SU-DHL-6 (cell line): ENCODE data around the gene C19orf81.

Source experiments
- H2AFZ ChIP-seq: fragments of 200-600 bp; sonication (generic); 2 replicates; pipeline ENCODE4 v1.6.1; 2014; ENCODE audit warnings: low read depth, mild to moderate bottlenecking, moderate library complexity, mixed read lengths, antibody characterized with exemption, low read length; ENCODE audit not compliant: severe bottlenecking
- H3F3A ChIP-seq: fragments of 200-600 bp; shearing (Covaris generic); 2 replicates; pipeline ENCODE4 v1.6.0; 2016; ENCODE audit warnings: antibody characterized with exemption, mild to moderate bottlenecking; ENCODE audit not compliant: insufficient read depth
- H3K27ac ChIP-seq: fragments of 200-600 bp; sonication (generic); 2 replicates; pipeline ENCODE4 v1.5.1; 2016; ENCODE audit warnings: low read depth, mild to moderate bottlenecking, low read length, moderate library complexity, mixed read lengths
- H3K27me3 ChIP-seq: fragments of 200-600 bp; sonication (generic), shearing (Covaris generic); 2 replicates; pipeline ENCODE4 v1.6.0; 2014; ENCODE audit warnings: mild to moderate bottlenecking, low read length
- H3K36me3 ChIP-seq: fragments of 200-600 bp; sonication (generic); 2 replicates; pipeline ENCODE4 v1.6.1; 2014; ENCODE audit warnings: mild to moderate bottlenecking, low read length, mixed read lengths
- H3K4me2 ChIP-seq: fragments of 300-600, 200-600 bp; shearing (Covaris generic), sonication (generic); 2 replicates; pipeline ENCODE4 v1.6.0; 2014; ENCODE audit warnings: low read length, low read depth, mild to moderate bottlenecking; ENCODE audit not compliant: poor library complexity, severe bottlenecking
- H3K4me3 ChIP-seq: fragments of 200-600 bp; sonication (generic); 2 replicates; pipeline ENCODE4 v1.5.1; 2014; ENCODE audit warnings: antibody characterized with exemption, low read length, mild to moderate bottlenecking, mixed read lengths; ENCODE audit not compliant: insufficient read depth, poor library complexity, severe bottlenecking
- H3K79me2 ChIP-seq: fragments of 200-600 bp; sonication (generic); 2 replicates; pipeline ENCODE4 v1.6.1; 2014; ENCODE audit warnings: mild to moderate bottlenecking, low read length, moderate library complexity; ENCODE audit not compliant: insufficient read depth
- H3K9ac ChIP-seq: fragments of 200-600 bp; sonication (generic); 2 replicates; pipeline ENCODE4 v1.7.0; 2014; ENCODE audit warnings: mild to moderate bottlenecking, low read length
- H3K9me2 ChIP-seq: fragments of 200-600 bp; sonication (generic); replicated peaks from 2 replicates; pipeline ENCODE4 v1.6.1; 2014; ENCODE audit warnings: low read length; ENCODE audit not compliant: insufficient read depth
- H3K9me3 ChIP-seq: fragments of 200-600 bp; sonication (generic); 2 replicates; pipeline ENCODE4 v1.6.1; 2014; ENCODE audit warnings: low read length, mixed read lengths; ENCODE audit not compliant: insufficient read depth
- H4K20me1 ChIP-seq: fragments of 200-600 bp; sonication (generic); 2 replicates; pipeline ENCODE4 v1.6.1; 2014; ENCODE audit warnings: low read depth, mild to moderate bottlenecking, antibody characterized with exemption, low read length, moderate library complexity, mixed read lengths
- EZH2phosphoT487 ChIP-seq: fragments of 200-600 bp; sonication (generic), shearing (Covaris generic); conservative IDR thresholded peaks from 2 replicates; pipeline ENCODE4 v1.6.1; 2018; ENCODE audit warnings: mild to moderate bottlenecking, antibody characterized with exemption, low read length, moderate library complexity, mixed read lengths
- TF ChIP-seq, protein P1 (sequence below): fragments of 200-600 bp; sonication (generic); IDR thresholded peaks from one replicate; pipeline ENCODE4 v1.5.1; 2017; ENCODE audit warnings: antibody characterized with exemption, mild to moderate bottlenecking, low read length, moderate library complexity; ENCODE audit not compliant: insufficient read depth, poor library complexity, severe bottlenecking

Gene C19orf81

GRCh38 chr19:50659318-50660087, 10.3 kb downstream of the C19orf81 start:
- H3K4me3 ChIP-seq: no peak overlapping the region
- no peaks in the 10 kb centered on the region for H3K9me3 ChIP-seq
- H4K20me1 ChIP-seq: no peaks in the 10 kb centered on the region
- no peaks in the 10 kb centered on the region for H3K27me3 ChIP-seq
- H3K4me2 ChIP-seq: no peak overlapping the region
- TF ChIP-seq, protein P1, sequence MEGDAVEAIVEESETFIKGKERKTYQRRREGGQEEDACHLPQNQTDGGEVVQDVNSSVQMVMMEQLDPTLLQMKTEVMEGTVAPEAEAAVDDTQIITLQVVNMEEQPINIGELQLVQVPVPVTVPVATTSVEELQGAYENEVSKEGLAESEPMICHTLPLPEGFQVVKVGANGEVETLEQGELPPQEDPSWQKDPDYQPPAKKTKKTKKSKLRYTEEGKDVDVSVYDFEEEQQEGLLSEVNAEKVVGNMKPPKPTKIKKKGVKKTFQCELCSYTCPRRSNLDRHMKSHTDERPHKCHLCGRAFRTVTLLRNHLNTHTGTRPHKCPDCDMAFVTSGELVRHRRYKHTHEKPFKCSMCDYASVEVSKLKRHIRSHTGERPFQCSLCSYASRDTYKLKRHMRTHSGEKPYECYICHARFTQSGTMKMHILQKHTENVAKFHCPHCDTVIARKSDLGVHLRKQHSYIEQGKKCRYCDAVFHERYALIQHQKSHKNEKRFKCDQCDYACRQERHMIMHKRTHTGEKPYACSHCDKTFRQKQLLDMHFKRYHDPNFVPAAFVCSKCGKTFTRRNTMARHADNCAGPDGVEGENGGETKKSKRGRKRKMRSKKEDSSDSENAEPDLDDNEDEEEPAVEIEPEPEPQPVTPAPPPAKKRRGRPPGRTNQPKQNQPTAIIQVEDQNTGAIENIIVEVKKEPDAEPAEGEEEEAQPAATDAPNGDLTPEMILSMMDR: no peak
- no peak for TF ChIP-seq EZH2phosphoT487
- no peak overlapping the region for H3K27ac ChIP-seq
- H3F3A ChIP-seq: no peaks in the 10 kb centered on the region
- H3K79me2 ChIP-seq: no peaks in the 10 kb centered on the region
- no peak overlapping the region for H3K9ac ChIP-seq
- no peaks in the 10 kb centered on the region for H3K36me3 ChIP-seq
- no peak overlapping the region for H2AFZ ChIP-seq
- H3K9me2 ChIP-seq: no peaks in the 10 kb centered on the region

- H3K27ac ChIP-seq: no peak overlapping the region
Measured at GRCh38 chr19:50660088-50660366, 10.8 kb downstream of the C19orf81 start.

DNA sequence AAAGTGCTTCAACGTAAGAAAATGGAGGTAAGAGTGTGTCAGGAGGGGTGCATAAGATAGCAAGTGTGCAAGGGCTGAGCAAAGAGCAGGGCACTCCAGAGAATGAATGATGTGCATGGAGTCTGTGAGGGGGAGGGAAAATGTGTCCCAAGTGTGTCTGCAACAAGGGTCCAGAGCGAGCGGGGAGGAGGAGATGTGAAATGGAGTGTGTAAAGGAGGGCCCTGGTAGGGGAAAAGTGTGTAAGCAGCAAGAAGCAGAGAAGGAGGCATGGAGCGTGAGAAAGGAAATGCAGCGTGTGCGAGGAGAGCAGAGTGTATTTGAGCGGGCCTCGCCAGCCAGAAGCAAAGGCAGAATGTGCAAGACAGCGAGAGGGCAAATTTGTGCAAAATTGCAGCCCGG, 11.8 kb downstream of the C19orf81 start:
- H3K9me2 ChIP-seq: no peaks in the 10 kb centered on the region
- H2AFZ ChIP-seq: no peak overlapping the region
- no peak overlapping the region for H3K4me3 ChIP-seq
- H4K20me1 ChIP-seq: no peaks in the 10 kb centered on the region
- H3K36me3 ChIP-seq: no peaks in the 10 kb centered on the region
- TF ChIP-seq EZH2phosphoT487: no peak
- TF ChIP-seq, protein P1: no peak
- no peaks in the 10 kb centered on the region for H3K9me3 ChIP-seq
- no peak overlapping the region for H3K27ac ChIP-seq
- no peaks in the 10 kb centered on the region for H3F3A ChIP-seq
- no peaks in the 10 kb centered on the region for H3K79me2 ChIP-seq
- no peak overlapping the region for H3K4me2 ChIP-seq
- H3K9ac ChIP-seq: no peak overlapping the region
- no peaks in the 10 kb centered on the region for H3K27me3 ChIP-seq

More at GRCh38 chr19:50660088-50660366, 10.8 kb downstream of the C19orf81 start:
- H3K9me2 ChIP-seq: no peaks in the 10 kb centered on the region
- no peak overlapping the region for H3K4me2 ChIP-seq
- no peaks in the 10 kb centered on the region for H3K79me2 ChIP-seq
- no peak overlapping the region for H2AFZ ChIP-seq
- no peaks in the 10 kb centered on the region for H3K9me3 ChIP-seq
- no peak overlapping the region for H3K9ac ChIP-seq
- no peaks in the 10 kb centered on the region for H4K20me1 ChIP-seq
- no peaks in the 10 kb centered on the region for H3K27me3 ChIP-seq
- H3K36me3 ChIP-seq: no peaks in the 10 kb centered on the region
- no peaks in the 10 kb centered on the region for H3F3A ChIP-seq
- no peak overlapping the region for H3K4me3 ChIP-seq
- TF ChIP-seq, protein P1: no peak
- no peak for TF ChIP-seq EZH2phosphoT487
